H1 (cell line): Measurements from ENCODE around the gene ELFN2. TPM values are rescaled to one million over a fixed set of nuclear protein-coding genes. Genes with fewer than 3 reads are reported as not detected.

ENCODE experiments used
- CTCF ChIA-PET: fragments of 300-600 bp; sonication (Branson Sonifier 250); formaldehyde crosslinking; loops from one replicate; lab custom pipeline; 2021; ENCODE audit not compliant: partially characterized antibody; lab: Charles Lee
- POLR2A ChIA-PET: fragments of 300-600 bp; sonication (Branson Sonifier 250); formaldehyde crosslinking; loops from one replicate; lab custom pipeline; 2021; ENCODE audit warnings: inconsistent platforms; ENCODE audit not compliant: partially characterized antibody; lab: Charles Lee
- DNase-seq, 2 experiments: peaks; one replicate each; pipeline versions ENCODE4 v3.0.0 to v3.0.0-alpha.2; 2010 to 2022; ENCODE audit warnings: low spot score in 2 of 2, low read depth in 1 of 2, mixed read lengths in 1 of 2
- FAIRE-seq: peaks from 2 replicates; lab custom pipeline; 2011; peaks lifted over from hg19 to GRCh38; lab: Jason Lieb, UNC
- H2AFZ ChIP-seq: 2 replicates; pipeline ENCODE4 v1.8.1; 2012; ENCODE audit warnings: low read length, inconsistent platforms
- H2AK5ac ChIP-seq: 2 replicates; pipeline ENCODE4 v1.6.1; 2013; ENCODE audit warnings: low read depth, low read length
- H2BK120ac ChIP-seq: replicated peaks from 2 replicates; pipeline ENCODE3; 2013; ENCODE audit warnings: low read depth, low read length, inconsistent platforms
- H2BK12ac ChIP-seq: 2 replicates; pipeline ENCODE4 v1.6.1; 2013; ENCODE audit warnings: low read depth, low read length
- H2BK15ac ChIP-seq: 2 replicates; pipeline ENCODE4 v1.6.1; 2013; ENCODE audit warnings: low read length
- H2BK20ac ChIP-seq: 2 replicates; pipeline ENCODE4 v1.6.1; 2013; ENCODE audit warnings: low read length
- H2BK5ac ChIP-seq: 2 replicates; pipeline ENCODE4 v1.6.1; 2013; ENCODE audit warnings: low read depth, low read length
- H3K14ac ChIP-seq: 2 replicates; pipeline ENCODE4 v1.6.1; 2013; ENCODE audit warnings: inconsistent platforms; ENCODE audit not compliant: insufficient read length
- H3K18ac ChIP-seq: 2 replicates; pipeline ENCODE4 v1.6.1; 2013; ENCODE audit warnings: low read length; ENCODE audit errors: extremely low read depth
- H3K23ac ChIP-seq: 2 replicates; pipeline ENCODE4 v1.6.1; 2013; ENCODE audit warnings: inconsistent platforms; ENCODE audit not compliant: insufficient read length
- H3K23me2 ChIP-seq: 2 replicates; pipeline ENCODE4 v1.6.1; 2013; ENCODE audit warnings: low read depth, low read length
- H3K27ac ChIP-seq: 2 replicates; pipeline ENCODE4 v1.6.1; 2011; ENCODE audit warnings: low read depth, low read length, inconsistent platforms
- H3K27me3 ChIP-seq, 4 experiments: replicated peaks in 1 of 4; 1 replicate in 1 of 4; 2 replicates in 3 of 4; pipeline versions ENCODE4 v1.6.1 to v1.8.1; 2011 to 2013; ENCODE audit warnings: low read length in 3 of 4, mild to moderate bottlenecking in 3 of 4, inconsistent platforms in 2 of 4, mixed read lengths in 2 of 4, moderate library complexity in 1 of 4; ENCODE audit not compliant: control insufficient read depth in 3 of 4, insufficient read depth in 3 of 4; ENCODE audit errors: extremely low read depth in 1 of 4
- H3K36me3 ChIP-seq, 4 experiments: 2 replicates each; pipeline versions ENCODE4 v1.6.1 to v1.8.1; 2011 to 2013; ENCODE audit warnings: mild to moderate bottlenecking in 4 of 4, low read length in 3 of 4, moderate library complexity in 2 of 4, control low read depth in 1 of 4, inconsistent platforms in 1 of 4; ENCODE audit not compliant: insufficient read depth in 4 of 4, control insufficient read depth in 2 of 4
- H3K4ac ChIP-seq: replicated peaks from 2 replicates; pipeline ENCODE3; 2013; ENCODE audit warnings: low read length, low read depth, mixed read lengths, inconsistent platforms; ENCODE audit not compliant: insufficient read length
- H3K4me1 ChIP-seq, 4 experiments: replicated peaks in 1 of 4; 1 replicate in 1 of 4; 2 replicates in 3 of 4; pipeline versions ENCODE4 v1.6.1 to v1.8.1; 2011 to 2013; ENCODE audit warnings: low read length in 3 of 4, inconsistent platforms in 2 of 4, mixed read lengths in 1 of 4; ENCODE audit not compliant: insufficient read depth in 4 of 4, control insufficient read depth in 3 of 4
- H3K4me2 ChIP-seq, 2 experiments: 2 replicates each; pipeline versions ENCODE4 v1.6.1 to v1.8.1; 2011 to 2013; ENCODE audit warnings: low read depth in 2 of 2, low read length in 2 of 2, control low read depth in 1 of 2, inconsistent platforms in 1 of 2, mild to moderate bottlenecking in 1 of 2; ENCODE audit not compliant: insufficient read depth in 1 of 2
- H3K4me3 ChIP-seq, 4 experiments: fragments of 200-600, 300-600 bp in 1 of 4; sonication (generic), shearing (Covaris generic), sonication (Bioruptor Twin) in 1 of 4; 2 replicates each; pipeline versions ENCODE4 v1.5.1 to v1.8.1; 2011 to 2016; ENCODE audit warnings: low read length in 4 of 4, low read depth in 3 of 4, control low read depth in 2 of 4, inconsistent platforms in 2 of 4, mild to moderate bottlenecking in 2 of 4, mixed read lengths in 1 of 4, moderate library complexity in 1 of 4; ENCODE audit not compliant: insufficient read depth in 2 of 4; ENCODE audit errors: extremely low read depth in 1 of 4
- H3K56ac ChIP-seq: replicated peaks from 2 replicates; pipeline ENCODE3; 2013; ENCODE audit warnings: low read depth, mild to moderate bottlenecking, mixed read lengths, low read length, inconsistent platforms; ENCODE audit not compliant: insufficient read length
- H3K79me1 ChIP-seq: 2 replicates; pipeline ENCODE4 v1.6.1; 2013; ENCODE audit warnings: low read depth, low read length, control low read depth
- H3K79me2 ChIP-seq, 2 experiments: 2 replicates each; pipeline versions ENCODE4 v1.6.1 to v1.8.1; 2012 to 2013; ENCODE audit warnings: low read length in 2 of 2, mild to moderate bottlenecking in 2 of 2, inconsistent platforms in 1 of 2; ENCODE audit not compliant: insufficient read depth in 2 of 2, control insufficient read depth in 1 of 2
- H3K9ac ChIP-seq, 4 experiments: replicated peaks in 1 of 4; 1 replicate in 1 of 4; 2 replicates in 3 of 4; pipeline versions ENCODE4 v1.6.1 to v1.8.1; 2011 to 2013; ENCODE audit warnings: low read depth in 3 of 4, low read length in 3 of 4, control low read depth in 2 of 4, mild to moderate bottlenecking in 2 of 4, moderate library complexity in 2 of 4, inconsistent platforms in 1 of 4; ENCODE audit errors: extremely low read depth in 1 of 4
- H3K9me3 ChIP-seq, 2 experiments: 2 replicates each; pipeline versions ENCODE4 v1.6.1 to v1.8.1; 2012 to 2013; ENCODE audit warnings: mild to moderate bottlenecking in 2 of 2, moderate library complexity in 2 of 2, control low read depth in 1 of 2, inconsistent platforms in 1 of 2, low read depth in 1 of 2, low read length in 1 of 2, mixed read lengths in 1 of 2; ENCODE audit not compliant: insufficient read depth in 2 of 2
- H4K20me1 ChIP-seq, 2 experiments: replicated peaks in 1 of 2; 2 replicates each; pipeline versions ENCODE3 to v1.8.1; 2011 to 2013; ENCODE audit warnings: inconsistent platforms in 2 of 2, low read length in 2 of 2, mild to moderate bottlenecking in 1 of 2; ENCODE audit not compliant: insufficient read depth in 2 of 2, control insufficient read depth in 1 of 2
- H4K5ac ChIP-seq: 2 replicates; pipeline ENCODE4 v1.6.1; 2013; ENCODE audit warnings: low read length, low read depth, mixed read lengths, inconsistent platforms; ENCODE audit not compliant: insufficient read length
- H4K8ac ChIP-seq: 2 replicates; pipeline ENCODE4 v1.8.0; 2013; ENCODE audit warnings: mild to moderate bottlenecking, moderate library complexity, low read length, inconsistent platforms; ENCODE audit not compliant: insufficient read depth; ENCODE audit errors: extremely low read depth
- H4K91ac ChIP-seq: replicated peaks from 2 replicates; pipeline ENCODE3; 2013; ENCODE audit warnings: low read length, mixed read lengths, inconsistent platforms; ENCODE audit not compliant: insufficient read length
- CBX5 ChIP-seq: fragments of 300-800, 300-1000 bp; sonication (generic); IDR thresholded peaks from 2 replicates; pipeline ENCODE4 v1.7.1; 2016; ENCODE audit warnings: antibody characterized with exemption, low read length, low read depth
- CHD2 ChIP-seq: IDR thresholded peaks from 2 replicates; pipeline ENCODE4 v1.6.1; 2012; ENCODE audit warnings: low read length, improper control_type of control experiment
- GABPA ChIP-seq: IDR thresholded peaks from 2 replicates; pipeline ENCODE4 v1.6.1; 2011; ENCODE audit warnings: mild to moderate bottlenecking, low read length, moderate library complexity, borderline replicate concordance; ENCODE audit not compliant: insufficient read depth
- JUND ChIP-seq: IDR thresholded peaks from 2 replicates; pipeline ENCODE4 v1.6.1; 2011; ENCODE audit warnings: mild to moderate bottlenecking, improper control_type of control experiment, low read length
- NANOG ChIP-seq: IDR thresholded peaks from 2 replicates; pipeline ENCODE4 v1.6.1; 2011; ENCODE audit warnings: low read length, low read depth, mild to moderate bottlenecking, inconsistent platforms; ENCODE audit not compliant: insufficient read depth, poor library complexity, severe bottlenecking
- POU5F1 ChIP-seq: IDR thresholded peaks from 2 replicates; pipeline ENCODE4 v1.6.1; 2011; ENCODE audit warnings: low read depth, mild to moderate bottlenecking, low read length, moderate library complexity
- RAD21 ChIP-seq, 2 experiments: IDR thresholded peaks in 1 of 2; conservative IDR thresholded peaks in 1 of 2; 2 replicates each; pipeline ENCODE4 v1.6.1; 2011; ENCODE audit warnings: low read depth in 2 of 2, low read length in 2 of 2, improper control_type of control experiment in 1 of 2, inconsistent platforms in 1 of 2, mild to moderate bottlenecking in 1 of 2, moderate library complexity in 1 of 2
- RFX5 ChIP-seq: IDR thresholded peaks from 2 replicates; pipeline ENCODE4 v1.6.1; 2011; ENCODE audit warnings: low read depth, low read length, improper control_type of control experiment, borderline replicate concordance
- SP1 ChIP-seq: IDR thresholded peaks from 2 replicates; pipeline ENCODE4 v1.6.1; 2011; ENCODE audit warnings: low read depth, low read length
- TBP ChIP-seq: IDR thresholded peaks from 2 replicates; pipeline ENCODE4 v1.6.1; 2011; ENCODE audit warnings: low read depth, low read length, improper control_type of control experiment
- WGBS, 2 experiments: shearing (Covaris generic) in 1 of 2; methylation state at CpG; one replicate each; pipeline versions ENCODE4 v1.1.6 to v1.1.7; 2013 to 2015; ENCODE audit warnings: low lambda C conversion rate in 2 of 2, mixed read lengths in 2 of 2, inconsistent platforms in 1 of 2, low coverage in 1 of 2, missing lambda C conversion rate in 1 of 2; ENCODE audit not compliant: insufficient replicate concordance in 2 of 2, insufficient coverage in 1 of 2, insufficient read length in 1 of 2; ENCODE audit errors: extremely low coverage in 1 of 2, missing lambda C conversion rate in 1 of 2; 5-methylcytosine and 5-hydroxymethylcytosine counted together
- polyA plus RNA-seq, 7 experiments: library from polyadenylated mRNA; depleted of rRNA in 3 of 7; stranded (reverse) in 5 of 7; unstranded in 2 of 7; fragments of >200 nt in 5 of 7; fragments of 200-250 nt in 2 of 7; gene quantifications; 1 replicate in 5 of 7; 2 replicates in 1 of 7; 4 replicates in 1 of 7; pipeline versions ENCODE4 v1.2.1 to v1.2.3, GENCODE V29; 2011 to 2013; ENCODE audit warnings: missing spikeins in 2 of 7, mixed read lengths in 2 of 7
- total RNA-seq: library from RNA; stranded (reverse); fragmentation: NEBNext Ultra II Directional; extraction: Animal tissue kit (Norgen Biotek cat#: 25700); gene quantifications from 2 replicates; pipeline ENCODE4 v1.2.1, GENCODE V29; 2021
- TF ChIP-seq, protein P1 (sequence below): IDR thresholded peaks from 2 replicates; pipeline ENCODE4 v1.6.1; 2011; ENCODE audit warnings: low read depth, mild to moderate bottlenecking, low read length; ENCODE audit not compliant: insufficient read depth

ELFN2 gene
- total and polyA plus RNA-seq, 2 of the 8 experiments (the other 6 are each of a cell fraction or from before 2014, with no cell fraction given): 0.63 to 0.88 TPM

DNA sequence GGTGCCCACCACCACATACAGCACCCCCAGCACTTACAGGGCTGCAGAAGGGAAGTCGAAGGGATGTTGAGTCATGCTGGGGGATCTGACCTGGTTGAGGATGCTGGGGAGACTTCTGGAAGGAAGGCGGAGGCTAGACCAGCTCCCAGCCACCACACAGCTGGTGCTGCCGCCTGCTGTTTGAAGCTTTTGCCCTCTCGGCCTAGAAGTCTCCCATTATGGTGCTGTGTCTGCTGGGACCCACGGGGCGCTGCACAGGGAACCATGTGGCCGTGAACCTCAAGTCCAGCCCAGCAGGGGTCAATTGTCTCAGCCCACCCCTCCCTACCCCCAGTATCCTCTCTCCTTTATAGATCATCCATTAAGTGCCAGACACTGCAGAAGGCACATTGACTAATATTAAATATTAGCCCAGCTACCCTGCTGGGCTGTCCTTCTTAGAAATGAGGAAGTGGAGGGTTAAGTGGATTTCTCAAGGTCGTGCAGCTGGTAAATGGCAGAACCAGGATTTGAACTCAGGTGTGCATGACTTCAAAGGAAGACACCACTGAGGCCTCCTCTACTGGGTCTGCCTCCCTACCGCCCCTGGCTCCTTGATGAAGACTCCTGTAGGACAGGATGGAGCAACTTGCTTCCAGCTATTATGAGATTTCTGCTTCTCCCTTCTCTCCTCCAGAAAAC is 95.3 kb downstream of the ELFN2 start:
- Histone ChIP-seq H2BK5ac (no peak overlapping the region), H3K79me1 (no peaks in the 10 kb centered on the region), H3K79me2 (no peaks in the 10 kb centered on the region), H3K9ac (no peak overlapping the region), H3K4me3 (no peak overlapping the region), H3K27ac (no peak overlapping the region), H3K23ac (no peak overlapping the region), H2BK12ac (no peak overlapping the region), H4K5ac (no peak overlapping the region), H3K36me3 (no peaks in the 10 kb centered on the region), H4K8ac (no peak overlapping the region), H3K4me2 (no peak overlapping the region), H3K18ac (no peak overlapping the region), H3K14ac (no peak overlapping the region), H3K4ac (no peak overlapping the region), H2BK20ac (peak overlapping the region; percentile 82), H2BK120ac (no peak overlapping the region), H4K91ac (no peak overlapping the region), H3K9me3 (no peaks in the 10 kb centered on the region), H3K56ac (no peak overlapping the region), H4K20me1 (no peaks in the 10 kb centered on the region), H2AK5ac (no peak overlapping the region), H3K23me2 (peaks cover 9% of the 10 kb centered on the region; the same call in 1 of the 2 replicates), H2AFZ (no peak overlapping the region), H3K27me3 (peaks cover 0 to 27% (median 12%) of the 10 kb centered on the region in 4 experiments; a peak in 5 of 7 replicates), H3K4me1 (peaks cover 0 to 25% (median 10%) of the 10 kb centered on the region in 4 experiments; a peak in 5 of 7 replicates), H2BK15ac (peak overlapping the region; percentile 88)
- no peak for DNase-seq
- ChIA-PET POLR2A (interaction anchor here (0.6 to 2.4 kb wide), 2 partner anchors 11 to 119 kb away, joined by 3 to 9 read pairs; no protein-coding TSS in a partner anchor), CTCF (interaction anchor here (0.6 to 7.5 kb wide), 21 partner anchors 7 to 311 kb away, joined by 3 to 61 read pairs (median 5); no protein-coding TSS in a partner anchor)
- 86% methylated on average over 7 of the region's 9 CpGs; no CpG with 5 or more reads in 1 of the 2 experiments for WGBS, 2 experiments
- FAIRE-seq: no peak
- TF ChIP-seq CBX5 (no peak), POU5F1 (no peak), JUND (no peak), RAD21 (IDR thresholded peaks at IDR 0.05 in 1 of 2, conservative IDR thresholded peaks at IDR 0.05 in 1 of 2; ENCODE audit: low read depth in 2 of 2, low read length in 2 of 2) (peak in 1 of 2 experiments; percentile 19; a peak in 1 of 4 replicates), RFX5 (no peak), GABPA (no peak), NANOG (no peak), CHD2 (no peak), SP1 (no peak), TBP (no peak)
- TF ChIP-seq, protein P1, sequence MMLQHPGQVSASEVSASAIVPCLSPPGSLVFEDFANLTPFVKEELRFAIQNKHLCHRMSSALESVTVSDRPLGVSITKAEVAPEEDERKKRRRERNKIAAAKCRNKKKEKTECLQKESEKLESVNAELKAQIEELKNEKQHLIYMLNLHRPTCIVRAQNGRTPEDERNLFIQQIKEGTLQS: no peak
